ENCODE data around the gene AHDC1.

GRCh38 chr1:27547220-27548116 is 56.5 kb downstream of the AHDC1 start:
- no peak for TF ChIP-seq RAD21 (IDR thresholded peaks at IDR 0.05; ENCODE audit: low read depth)
- TF ChIP-seq FOXM1 (IDR thresholded peaks at IDR 0.05; ENCODE audit: borderline replicate concordance, low read depth): no peak
- no peak for TF ChIP-seq ZBTB7A (IDR thresholded peaks at IDR 0.05; ENCODE audit: low read depth)
- no peak for TF ChIP-seq CEBPB (IDR thresholded peaks at IDR 0.05)
- no peak for TF ChIP-seq CREB1 (IDR thresholded peaks at IDR 0.05; ENCODE audit: low read depth)
- TF ChIP-seq YY1 (IDR thresholded peaks at IDR 0.05; ENCODE audit: low read depth): no peak
- TF ChIP-seq, protein P1, sequence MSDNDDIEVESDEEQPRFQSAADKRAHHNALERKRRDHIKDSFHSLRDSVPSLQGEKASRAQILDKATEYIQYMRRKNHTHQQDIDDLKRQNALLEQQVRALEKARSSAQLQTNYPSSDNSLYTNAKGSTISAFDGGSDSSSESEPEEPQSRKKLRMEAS (IDR thresholded peaks at IDR 0.05): no peak
- no peak for TF ChIP-seq EP300 (IDR thresholded peaks at IDR 0.05; ENCODE audit: borderline replicate concordance)
- no peak for TF ChIP-seq TAF1 (IDR thresholded peaks at IDR 0.05; ENCODE audit: low read depth)
- TF ChIP-seq REST (IDR thresholded peaks at IDR 0.05; ENCODE audit: low read depth): no peak

Data from Ishikawa (cell line).